Measurements from ENCODE around the gene FOXL3.

DNA sequence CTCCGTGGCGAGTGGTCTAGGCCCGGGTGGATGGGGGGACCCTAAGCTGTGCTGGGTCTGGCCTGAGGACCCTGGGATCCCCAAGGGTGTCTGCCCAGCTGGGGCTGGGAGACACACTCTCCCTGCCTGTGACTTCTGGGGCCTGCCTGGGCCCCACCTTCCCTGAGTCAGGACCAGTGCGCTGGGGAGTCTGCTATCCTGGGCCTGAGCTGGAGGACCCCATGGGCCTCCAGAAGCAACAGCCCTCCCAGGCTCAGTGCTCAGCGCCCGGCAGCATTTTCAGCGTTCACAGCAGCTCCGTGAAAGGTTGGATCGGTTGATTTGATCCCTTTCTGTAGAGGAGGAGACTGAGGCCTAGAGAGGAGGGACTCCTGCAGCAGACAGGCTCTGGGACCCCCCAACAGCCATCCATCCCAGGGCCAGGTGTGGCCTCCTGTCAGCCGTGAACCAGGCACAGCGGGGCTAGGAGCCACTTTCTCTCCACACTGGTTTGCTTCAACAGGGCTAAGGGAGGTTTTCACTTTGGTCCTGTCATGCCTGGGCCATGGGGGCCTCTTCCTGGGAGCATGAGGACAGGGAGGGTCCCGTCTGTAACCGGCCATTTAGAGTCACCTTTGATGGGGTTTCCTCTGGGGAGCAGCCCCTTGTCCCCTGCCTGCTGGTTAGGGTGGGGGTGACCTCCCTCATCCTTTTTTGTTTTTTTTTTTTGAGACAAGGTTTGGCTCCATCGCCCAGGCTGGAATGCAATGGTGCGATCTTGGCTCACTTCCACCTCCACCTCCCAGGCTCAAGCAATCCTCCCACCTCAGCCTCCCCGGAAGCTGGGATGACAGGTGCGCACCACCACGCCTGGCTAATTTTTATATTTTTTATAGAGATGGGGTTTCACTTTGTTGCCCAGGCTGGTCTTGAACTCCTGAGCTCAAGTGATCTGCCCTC lies 12.4 kb downstream of the FOXL3 start:
- TF ChIP-seq GATA2 (IDR thresholded peaks at IDR 0.05; ENCODE audit: low read depth, low read length) (no peak), GATA3 (IDR thresholded peaks at IDR 0.05; ENCODE audit: low read depth, low read length) (no peak)

All from SH-SY5Y (cell line).